ENCODE data around the gene MAPK14. TPM values are rescaled to one million over a fixed set of nuclear protein-coding genes. Genes with fewer than 3 reads are reported as not detected.

MAPK14 gene
- total and polyA plus RNA-seq, 2 donors (not counting 1 experiment from before 2014, with no cell fraction given), result 55.9 to 57.8 TPM

GRCh38 chr6:36019167-36019566 lies 8.4 kb upstream of the MAPK14 start:
- H3K4me1 ChIP-seq (ENCODE audit: control insufficient read depth, extremely low read depth, insufficient read depth, low read length), result no peaks in the 10 kb centered on the region
- no peak for DNase-seq (ENCODE audit: low read depth in 2 of 2)
- H3K9ac ChIP-seq (ENCODE audit: insufficient read depth, low read length), result no peak overlapping the region
- no peaks in the 10 kb centered on the region for H3K79me2 ChIP-seq (ENCODE audit: control insufficient read depth, insufficient read depth, low read length)
- no peaks in the 10 kb centered on the region for H3K9me3 ChIP-seq (ENCODE audit: control insufficient read depth, insufficient read depth, low read depth, low read length)
- H3K36me3 ChIP-seq (ENCODE audit: control insufficient read depth, insufficient read depth, low read length), result no peaks in the 10 kb centered on the region
- H2AFZ ChIP-seq (ENCODE audit: low read length), result no peak overlapping the region
- no peaks in the 10 kb centered on the region for H4K20me1 ChIP-seq (ENCODE audit: control insufficient read depth, extremely low read depth, insufficient read depth, low read length)
- H3K4me2 ChIP-seq (ENCODE audit: extremely low read depth, insufficient read depth, low read length), result no peak overlapping the region
- TF ChIP-seq CTCF (conservative IDR thresholded peaks at IDR 0.05 in 1 of 2, IDR thresholded peaks at IDR 0.05 in 1 of 2; ENCODE audit: low read depth in 1 of 2, low read length in 2 of 2) (no peak), EZH2 (IDR thresholded peaks at IDR 0.05; ENCODE audit: low read length, missing control alignments) (no peak)
- H3K27ac ChIP-seq (ENCODE audit: insufficient read depth, low read length), result no peak overlapping the region
- no peak overlapping the region for H3K4me3 ChIP-seq (replicated peaks in 1 of 4; ENCODE audit: control extremely low read depth in 1 of 4, insufficient read depth in 1 of 4, low read depth in 3 of 4, low read length in 4 of 4)
- no peaks in the 10 kb centered on the region for H3K27me3 ChIP-seq (ENCODE audit: control insufficient read depth, insufficient read depth, low read length)

- no peaks in the 10 kb centered on the region for H4K20me1 ChIP-seq (ENCODE audit: control insufficient read depth, extremely low read depth, insufficient read depth, low read length)
- DNase-seq (ENCODE audit: low read depth in 2 of 2), result no peak
- no peaks in the 10 kb centered on the region for H3K27me3 ChIP-seq (ENCODE audit: control insufficient read depth, insufficient read depth, low read length)
- no peak overlapping the region for H3K4me2 ChIP-seq (ENCODE audit: extremely low read depth, insufficient read depth, low read length)
- no peaks in the 10 kb centered on the region for H3K4me1 ChIP-seq (ENCODE audit: control insufficient read depth, extremely low read depth, insufficient read depth, low read length)
- H3K27ac ChIP-seq (ENCODE audit: insufficient read depth, low read length), result no peak overlapping the region
- TF ChIP-seq CTCF (conservative IDR thresholded peaks at IDR 0.05 in 1 of 2, IDR thresholded peaks at IDR 0.05 in 1 of 2; ENCODE audit: low read depth in 1 of 2, low read length in 2 of 2) (no peak), EZH2 (IDR thresholded peaks at IDR 0.05; ENCODE audit: low read length, missing control alignments) (no peak)
- H3K79me2 ChIP-seq (ENCODE audit: control insufficient read depth, insufficient read depth, low read length), result no peaks in the 10 kb centered on the region
- no peaks in the 10 kb centered on the region for H3K36me3 ChIP-seq (ENCODE audit: control insufficient read depth, insufficient read depth, low read length)
- H3K9ac ChIP-seq (ENCODE audit: insufficient read depth, low read length), result no peak overlapping the region
- H3K9me3 ChIP-seq (ENCODE audit: control insufficient read depth, insufficient read depth, low read depth, low read length), result no peaks in the 10 kb centered on the region
- H2AFZ ChIP-seq (ENCODE audit: low read length), result no peak overlapping the region
- H3K4me3 ChIP-seq (replicated peaks in 1 of 4; ENCODE audit: control extremely low read depth in 1 of 4, insufficient read depth in 1 of 4, low read depth in 3 of 4, low read length in 4 of 4), result no peak overlapping the region
Observed at GRCh38 chr6:36020154-36020553, 7.5 kb upstream of the MAPK14 start.

GRCh38 chr6:36023996-36024795 lies 3.4 kb upstream of the MAPK14 start, which contains the start of gene SLC26A8:
SLC26A8 (minus strand) TSS chr6:36024641; CDS start chr6:36019707, 4,934 bp downstream.
- Histone ChIP-seq H3K4me3 (replicated peaks in 1 of 4; ENCODE audit: control extremely low read depth in 1 of 4, insufficient read depth in 1 of 4, low read depth in 3 of 4, low read length in 4 of 4) (no peak within 1 kb of the TSS), H3K9me3 (ENCODE audit: control insufficient read depth, insufficient read depth, low read depth, low read length) (no peaks in the 10 kb centered on the region), H3K27ac (ENCODE audit: insufficient read depth, low read length) (no peak within 1 kb of the TSS), H3K27me3 (ENCODE audit: control insufficient read depth, insufficient read depth, low read length) (no peaks in the 10 kb centered on the region), H3K4me1 (ENCODE audit: control insufficient read depth, extremely low read depth, insufficient read depth, low read length) (peaks cover 10% of the 10 kb centered on the region), H3K9ac (ENCODE audit: insufficient read depth, low read length) (no peak within 1 kb of the TSS), H3K36me3 (ENCODE audit: control insufficient read depth, insufficient read depth, low read length) (no peaks in the 10 kb centered on the region), H3K4me2 (ENCODE audit: extremely low read depth, insufficient read depth, low read length) (peak within 1 kb of the TSS; percentile 13), H4K20me1 (ENCODE audit: control insufficient read depth, extremely low read depth, insufficient read depth, low read length) (no peaks in the 10 kb centered on the region), H3K79me2 (ENCODE audit: control insufficient read depth, insufficient read depth, low read length) (peaks cover 16% of the 10 kb centered on the region), H2AFZ (ENCODE audit: low read length) (no peak within 1 kb of the TSS)
- no peak for DNase-seq (ENCODE audit: low read depth in 2 of 2)
- TF ChIP-seq CTCF (conservative IDR thresholded peaks at IDR 0.05 in 1 of 2, IDR thresholded peaks at IDR 0.05 in 1 of 2; ENCODE audit: low read depth in 1 of 2, low read length in 2 of 2) (no peak), EZH2 (IDR thresholded peaks at IDR 0.05; ENCODE audit: low read length, missing control alignments) (no peak)

All from fibroblast of lung (primary cell).